Stimulated activated CD4-positive, alpha-beta T cell treated with anti-CD3 and anti-CD28 coated beads, Interleukin-12 subunit alpha, Interleukin-12 subunit beta, amount 100 ng/mL, for 24 hours (primary cell): Measurements from ENCODE around the gene MAGI1.
"Not testable (repeated sequence)": the region's sequence is repeated elsewhere in the genome, so short reads cannot be mapped to it uniquely, and the experiment has no call there.

Source experiments
- DNase-seq, 2 experiments: peaks; one replicate each; pipeline ENCODE4 v3.0.0-alpha.2; 2020; ENCODE audit warnings: low read depth in 2 of 2

The MAGI1 gene

DNA sequence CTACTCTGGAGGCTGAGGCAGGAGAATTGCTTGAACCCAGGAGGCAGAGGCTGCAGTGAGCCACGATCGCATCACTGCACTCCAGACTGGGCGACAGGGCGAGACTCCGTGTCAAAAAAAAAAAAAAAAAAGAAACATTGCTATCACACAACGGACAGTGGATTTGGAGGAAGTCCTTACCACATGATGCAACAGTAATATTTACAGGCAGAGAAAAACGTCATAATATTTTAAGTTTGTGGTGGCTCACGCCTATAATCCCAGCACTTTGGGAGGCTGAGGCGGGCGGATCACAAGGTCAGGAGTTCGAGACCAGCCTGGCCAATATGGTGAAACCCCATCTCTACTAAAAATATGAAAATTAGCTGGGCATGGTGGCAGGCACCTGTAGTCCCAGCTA is 473.0 kb downstream of the MAGI1 start:
- not testable (repeated sequence) for DNase-seq

DNA sequence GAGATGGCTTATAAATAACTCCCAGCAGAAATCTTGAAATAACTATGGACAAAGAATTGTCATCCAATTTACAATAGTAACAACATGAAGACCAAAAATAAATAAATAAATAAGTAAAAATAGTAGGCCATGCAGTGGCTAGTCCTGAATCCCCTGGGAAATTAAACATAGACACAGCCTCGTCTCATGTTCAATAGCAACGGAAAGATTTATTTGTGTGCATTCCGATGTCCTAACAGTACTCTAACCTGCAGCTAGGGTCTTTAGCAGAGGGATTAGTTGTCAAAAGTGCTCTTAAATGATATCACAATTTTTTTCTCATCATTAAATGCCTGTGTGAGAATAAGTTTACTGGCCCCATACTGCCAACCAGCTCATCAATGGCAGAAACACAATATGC is 474.2 kb downstream of the MAGI1 start:
- DNase-seq: no peak

DNA sequence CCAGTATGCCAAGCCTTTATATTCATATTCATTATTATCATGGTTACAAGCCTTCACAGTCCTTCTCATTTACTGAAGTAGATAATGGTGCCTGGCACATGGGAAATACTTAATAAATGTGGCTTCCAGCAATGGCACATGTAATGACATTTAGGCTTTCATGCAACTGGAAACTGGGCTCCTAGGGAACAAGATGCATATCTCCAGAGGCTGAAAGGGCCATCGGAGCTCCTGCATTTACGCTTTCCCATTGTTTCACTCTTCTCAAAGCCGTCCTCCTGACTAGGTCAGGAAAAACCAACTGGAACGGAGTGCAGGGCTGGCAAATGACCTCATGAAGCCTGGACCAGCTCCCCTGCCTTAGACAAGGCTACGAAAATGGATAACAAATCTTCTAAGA is 474.9 kb downstream of the MAGI1 start:
- no peak for DNase-seq

DNA sequence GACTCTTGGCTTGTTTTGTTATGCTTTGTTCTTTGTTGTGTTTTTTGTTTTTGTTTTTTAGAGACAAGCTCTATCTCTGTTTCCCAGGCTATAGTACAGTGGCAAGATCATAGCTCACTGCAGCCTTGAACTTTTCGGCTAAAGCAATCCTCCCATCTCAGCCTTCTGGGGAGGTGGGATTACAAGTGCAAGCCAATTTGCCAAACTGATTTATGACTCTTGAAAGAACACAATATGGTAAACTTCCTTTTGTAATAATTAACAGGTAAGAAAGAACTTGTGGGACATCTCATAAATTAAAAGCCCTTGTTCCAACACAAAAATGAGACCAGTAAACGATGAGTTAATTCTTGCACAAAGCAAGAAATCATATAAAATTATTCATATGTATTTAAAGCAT is 476.3 kb downstream of the MAGI1 start:
- DNase-seq: no peak

DNA sequence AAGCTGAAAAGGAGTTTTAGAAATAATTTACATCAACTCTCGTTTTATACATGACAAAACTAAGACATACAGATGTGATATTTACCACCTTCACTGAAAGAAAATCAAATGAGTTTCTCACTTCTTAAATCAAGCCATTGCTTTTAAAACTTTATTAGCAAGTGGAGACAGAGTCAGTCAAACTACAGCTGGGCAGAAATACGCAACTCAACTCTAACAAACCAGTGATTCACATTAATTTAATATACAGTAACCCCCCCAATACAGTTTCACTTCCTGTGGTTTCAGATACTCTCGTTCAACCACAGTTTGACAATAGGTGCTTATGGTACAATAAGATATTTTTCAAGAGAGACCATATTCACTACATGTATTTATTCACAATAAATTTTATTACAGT is 477.1 kb downstream of the MAGI1 start:
- DNase-seq: no peak

DNA sequence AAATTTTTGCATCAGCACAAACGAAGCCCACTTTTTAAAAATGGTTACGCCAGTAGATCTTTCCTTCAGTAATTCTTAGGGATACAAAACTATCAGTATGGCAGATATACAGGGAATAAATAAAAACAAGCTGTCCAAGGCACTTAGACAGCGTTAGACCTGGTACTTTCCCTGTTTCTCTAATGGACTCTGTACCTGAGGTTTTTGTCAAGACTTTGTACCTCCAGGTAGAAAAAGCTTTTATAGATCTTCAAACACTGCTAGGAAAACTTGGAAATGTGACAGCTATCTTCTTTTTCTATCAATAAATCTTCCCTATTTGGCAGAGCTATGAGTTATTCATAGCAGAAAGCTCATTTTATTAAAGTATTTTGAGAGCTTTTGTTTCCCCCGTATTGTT is 477.8 kb downstream of the MAGI1 start:
- DNase-seq: no peak

DNA sequence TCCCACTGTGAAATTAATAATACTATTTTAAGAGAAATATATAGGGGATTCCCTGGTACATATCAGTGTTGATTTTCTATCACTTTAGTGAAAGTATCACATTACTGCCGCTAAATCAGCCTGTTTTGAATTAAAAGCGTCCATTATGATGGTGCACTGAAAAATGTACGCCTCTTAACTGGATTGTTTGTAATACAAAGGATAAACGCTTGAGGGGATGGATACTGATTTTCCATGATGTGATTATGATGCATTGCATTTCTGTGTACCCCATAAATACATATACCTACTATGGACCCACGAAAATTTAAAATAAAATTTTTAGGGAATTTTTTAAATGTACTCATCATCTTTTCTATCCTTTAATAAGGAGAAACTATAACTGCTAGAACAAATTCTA is 478.6 kb downstream of the MAGI1 start:
- no peak for DNase-seq

DNA sequence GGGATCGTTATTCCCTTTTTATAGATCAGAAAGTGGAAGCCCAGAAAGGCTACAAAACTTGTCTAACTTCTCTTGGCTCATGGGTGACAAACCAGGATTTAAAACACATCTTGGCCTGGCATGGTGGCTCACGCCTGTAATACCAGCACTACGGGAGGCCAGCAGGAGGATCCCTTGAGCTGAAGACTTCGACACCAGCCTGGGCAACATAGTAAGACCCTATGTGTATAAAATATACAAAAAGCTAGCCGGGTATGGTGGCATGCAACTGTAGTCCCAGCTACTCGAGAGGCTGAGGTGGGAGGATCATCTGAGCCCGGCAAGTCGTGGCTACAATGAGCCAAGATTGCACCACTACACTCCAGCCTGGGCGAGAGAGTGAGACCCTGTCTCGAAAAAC is 479.1 kb downstream of the MAGI1 start:
- DNase-seq: no peak

DNA sequence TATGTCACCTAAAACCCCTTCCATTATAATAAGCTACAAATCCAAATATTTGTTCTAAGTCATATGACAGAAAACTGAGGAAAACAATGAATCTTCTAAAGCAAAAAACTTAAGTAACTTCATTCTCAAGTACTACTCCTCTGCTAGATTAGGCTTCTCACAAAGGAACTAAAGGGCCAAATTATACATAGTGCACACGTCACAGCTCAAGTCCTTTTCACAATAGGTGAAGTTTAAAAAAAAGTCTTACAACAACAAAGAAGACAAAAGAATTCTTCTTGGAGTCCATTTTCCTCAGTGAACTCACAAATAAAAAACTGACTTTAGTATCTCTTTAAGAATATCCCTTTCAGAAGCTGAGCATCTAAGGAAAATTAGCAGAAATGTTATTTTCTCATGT is 479.9 kb downstream of the MAGI1 start:
- DNase-seq: no peak

DNA sequence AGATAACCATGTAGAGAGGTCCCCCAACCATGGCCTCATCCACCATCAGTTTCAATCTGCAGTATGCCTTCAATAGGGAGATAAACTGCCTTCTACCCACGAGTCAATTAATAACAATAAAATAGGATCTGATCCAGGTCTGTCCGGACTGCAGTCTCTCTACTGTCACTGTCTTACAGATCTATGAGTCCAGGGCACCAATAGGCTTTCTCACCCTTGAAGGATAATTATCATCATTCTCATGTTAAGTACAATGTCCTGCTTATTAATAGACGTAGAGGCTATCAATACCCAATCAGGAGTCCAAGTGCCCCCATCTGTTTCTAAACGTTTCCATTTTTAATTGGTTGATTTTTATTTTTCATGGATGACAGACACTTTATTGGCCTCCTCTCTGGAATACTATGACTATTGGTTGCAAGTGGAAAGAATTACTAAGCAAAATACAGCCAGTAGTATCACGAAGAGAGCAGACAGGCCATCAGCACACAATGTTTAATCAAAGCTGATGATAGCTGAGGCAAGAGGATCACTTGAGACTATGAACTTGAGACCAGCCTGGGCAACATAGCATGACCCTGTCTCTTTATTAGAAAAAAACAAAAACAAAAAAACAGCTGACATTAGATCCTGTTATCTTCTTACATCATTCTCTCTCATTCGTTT is 480.7 kb downstream of the MAGI1 start:
- no peak for DNase-seq

DNA sequence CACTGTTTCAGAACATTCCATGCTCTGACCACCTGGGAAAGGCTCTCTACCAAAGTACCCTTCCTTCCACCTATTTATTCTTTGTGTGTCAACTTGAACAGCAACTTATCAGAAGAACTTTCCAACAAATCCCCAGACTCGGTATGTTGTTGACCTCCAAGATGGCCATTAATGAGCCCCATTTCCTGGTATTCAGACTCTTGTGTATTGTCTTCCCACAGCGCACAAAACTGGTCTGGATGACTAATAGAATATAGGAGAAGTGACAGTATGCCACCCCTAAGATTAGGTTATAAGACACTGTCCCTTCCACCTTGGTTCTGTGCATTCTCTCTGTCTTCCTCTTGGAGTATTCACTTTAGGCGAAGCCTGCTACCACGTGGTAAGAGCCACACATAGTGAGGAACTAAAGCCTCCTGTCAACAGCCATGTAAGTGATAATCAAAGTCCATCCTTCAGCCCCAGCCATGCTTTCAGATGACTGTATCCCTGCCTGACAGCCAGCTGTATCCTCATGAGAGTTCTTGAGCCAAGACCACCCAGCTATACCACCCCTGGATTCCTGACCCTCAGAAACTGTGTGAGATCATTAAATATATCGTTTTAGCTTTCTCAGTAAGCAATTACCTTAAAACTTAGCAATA is 481.7 kb downstream of the MAGI1 start:
- DNase-seq: no peak

DNA sequence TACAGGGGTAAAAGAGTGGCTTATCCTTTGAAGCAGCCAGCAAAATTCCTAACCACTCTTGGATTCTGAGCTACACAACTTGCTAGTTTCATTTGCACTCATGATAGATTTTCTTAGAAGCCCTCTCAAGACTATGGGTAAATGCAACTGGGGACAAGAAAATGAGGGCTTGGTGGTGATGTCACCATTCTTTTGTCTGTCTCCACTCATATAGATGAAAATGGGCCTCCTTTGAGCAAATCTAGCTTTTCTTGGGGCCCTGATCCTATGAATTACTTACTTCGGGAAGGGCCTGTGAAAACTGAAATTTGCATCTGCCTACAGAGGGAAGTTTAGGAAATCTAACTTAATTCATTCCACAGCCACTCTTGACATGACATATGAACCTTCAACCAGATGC is 486.3 kb downstream of the MAGI1 start:
- no peak for DNase-seq

DNA sequence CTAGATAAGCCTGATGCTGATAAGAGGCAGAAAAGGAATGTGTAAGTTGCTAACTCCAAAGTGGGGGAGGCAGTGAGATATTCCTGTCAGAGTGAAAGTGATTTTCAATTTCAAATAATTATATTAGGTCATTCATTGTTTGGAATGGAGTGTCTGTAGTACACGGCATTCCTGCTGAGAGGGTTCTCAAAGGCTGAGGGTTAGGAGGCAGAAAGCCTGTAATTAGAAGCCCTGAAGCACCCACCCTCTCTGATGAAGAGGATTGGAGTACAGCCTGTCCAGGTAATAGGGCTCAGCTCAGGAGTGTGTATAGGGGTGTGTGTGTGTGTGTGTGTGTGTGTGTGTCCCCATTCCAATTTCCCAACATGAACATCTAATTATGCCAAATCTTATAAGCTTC is 486.8 kb downstream of the MAGI1 start:
- DNase-seq: no peak

DNA sequence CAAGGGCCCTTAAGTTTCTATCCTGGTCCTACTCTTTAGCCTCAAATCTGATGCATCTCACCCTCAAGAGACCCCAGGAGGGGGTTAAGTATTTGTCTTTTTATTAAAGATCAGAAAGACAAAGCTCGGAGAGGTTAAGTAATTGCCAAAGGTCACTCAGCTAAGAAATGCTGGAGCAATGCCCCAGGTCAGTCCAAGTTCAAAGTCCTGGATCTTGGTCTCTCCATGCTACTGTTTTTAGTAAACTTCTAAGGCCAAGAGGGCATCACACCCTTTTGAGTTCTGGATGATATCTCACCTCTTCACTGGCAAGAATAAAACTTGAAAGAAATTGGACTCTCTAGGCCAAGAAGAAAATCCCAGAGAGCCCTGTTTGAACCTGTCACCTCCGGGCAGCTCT is 488.6 kb downstream of the MAGI1 start:
- DNase-seq: no peak

DNA sequence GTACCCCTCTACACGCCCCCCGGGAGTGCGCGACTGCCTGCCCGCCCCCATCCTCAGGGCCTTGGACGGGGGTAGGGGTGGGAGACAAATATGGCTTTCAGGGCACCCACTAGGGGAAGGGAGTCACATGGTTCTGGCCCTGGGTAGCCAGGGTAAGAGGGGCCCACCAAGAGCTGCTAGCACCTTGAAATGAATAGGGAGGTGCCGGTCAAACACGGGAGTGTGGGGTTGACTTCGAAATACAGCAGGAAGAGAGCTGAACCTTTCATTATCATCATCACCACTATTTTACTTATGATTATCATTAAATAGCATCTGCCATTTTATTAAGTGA is 489.1 kb downstream of the MAGI1 start:
- DNase-seq: no peak

DNA sequence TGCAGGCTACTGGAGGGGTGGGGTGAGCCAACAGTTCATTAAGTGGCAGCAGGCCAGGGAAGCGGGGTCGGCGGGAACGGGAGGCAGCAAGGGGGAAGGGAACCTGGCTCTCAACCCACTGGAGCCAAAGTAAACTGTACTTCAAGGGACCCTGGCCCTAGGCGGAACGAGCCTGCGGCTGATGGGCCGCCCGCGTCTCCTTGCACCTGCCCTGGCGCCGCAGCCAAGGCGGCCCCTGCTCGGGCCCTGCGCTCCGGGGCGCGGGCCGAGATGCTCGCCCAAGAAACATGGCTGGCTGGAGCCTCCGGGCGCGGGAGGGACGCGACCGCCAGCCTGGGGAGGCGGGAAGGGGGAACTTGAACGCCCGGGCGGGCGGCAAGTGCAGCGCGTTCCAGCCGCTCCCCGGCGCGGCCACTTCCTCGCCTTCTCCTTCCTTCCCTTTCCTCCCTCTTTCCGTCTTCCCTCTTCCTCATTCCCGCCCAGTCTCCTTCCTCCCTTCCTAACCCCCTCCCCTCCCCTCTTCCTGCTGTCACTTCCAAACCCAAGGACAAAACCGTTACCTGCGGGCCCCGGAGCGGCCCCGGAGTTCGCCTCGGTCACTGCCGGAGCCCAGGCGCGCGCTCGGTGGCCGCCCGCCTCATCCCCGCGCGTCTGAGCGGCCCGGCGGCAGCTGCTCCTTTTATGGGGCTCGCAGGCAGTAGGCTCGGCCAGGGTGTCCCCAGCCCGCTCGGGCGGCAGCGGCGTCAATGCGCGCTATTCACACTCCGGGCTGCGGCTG is 489.7 kb downstream of the MAGI1 start:
- DNase-seq: no peak

DNA sequence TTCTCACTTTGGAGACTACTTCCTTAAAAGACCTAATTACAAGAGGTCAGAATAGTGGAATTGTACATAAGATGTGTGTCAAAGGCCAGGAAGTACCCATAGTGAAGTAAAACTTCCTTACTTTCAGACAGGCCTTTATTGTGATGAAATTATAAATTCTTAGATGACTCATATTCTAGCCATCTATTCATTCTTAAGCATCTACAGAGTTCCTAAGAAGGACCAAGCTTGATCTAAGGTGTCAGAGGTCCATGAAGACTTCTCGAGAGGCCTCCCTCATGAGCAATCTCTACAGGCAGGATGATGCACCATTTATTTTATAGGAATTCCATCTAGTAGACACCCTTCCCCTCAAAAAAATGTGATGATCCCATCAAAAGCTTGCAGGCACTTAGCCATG is 493.3 kb downstream of the MAGI1 start:
- no peak for DNase-seq

DNA sequence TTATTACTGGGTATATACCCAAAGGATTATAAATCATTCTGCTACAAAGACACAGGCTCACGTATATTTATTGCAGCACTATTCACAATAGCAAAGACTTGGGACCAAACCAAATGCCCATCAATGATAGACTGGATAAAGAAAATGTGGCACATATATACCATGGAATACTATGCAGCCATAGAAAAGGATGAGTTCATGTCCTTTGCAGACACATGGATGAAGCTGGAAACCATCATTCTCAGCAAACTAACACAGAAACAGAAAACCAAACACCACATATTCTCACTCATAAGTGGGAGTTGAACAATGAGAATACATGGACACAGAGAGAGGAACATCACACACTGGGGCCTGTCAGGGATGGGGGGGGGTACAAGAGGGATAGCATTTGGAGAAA is 495.3 kb downstream of the MAGI1 start:
- DNase-seq: not testable (repeated sequence)

DNA sequence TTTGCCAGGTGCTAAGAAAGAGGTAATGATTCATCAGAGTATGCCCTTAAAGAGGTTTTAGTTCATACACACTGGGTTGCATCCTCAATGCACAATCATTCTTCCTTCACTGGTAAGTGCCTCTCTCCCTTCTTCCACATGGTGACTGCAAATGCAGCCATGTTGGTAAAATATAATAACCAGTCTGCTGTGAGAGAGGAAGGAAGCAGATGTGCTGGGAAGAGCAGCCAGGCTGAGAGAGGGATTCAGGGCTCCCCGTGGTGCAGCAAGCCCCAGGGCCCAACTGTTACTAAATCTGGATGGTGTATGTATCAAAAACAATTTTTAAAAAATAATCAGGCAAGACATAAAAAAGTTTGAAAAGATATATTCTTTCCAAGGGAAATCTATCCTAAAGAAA is 498.1 kb downstream of the MAGI1 start:
- DNase-seq: no peak

DNA sequence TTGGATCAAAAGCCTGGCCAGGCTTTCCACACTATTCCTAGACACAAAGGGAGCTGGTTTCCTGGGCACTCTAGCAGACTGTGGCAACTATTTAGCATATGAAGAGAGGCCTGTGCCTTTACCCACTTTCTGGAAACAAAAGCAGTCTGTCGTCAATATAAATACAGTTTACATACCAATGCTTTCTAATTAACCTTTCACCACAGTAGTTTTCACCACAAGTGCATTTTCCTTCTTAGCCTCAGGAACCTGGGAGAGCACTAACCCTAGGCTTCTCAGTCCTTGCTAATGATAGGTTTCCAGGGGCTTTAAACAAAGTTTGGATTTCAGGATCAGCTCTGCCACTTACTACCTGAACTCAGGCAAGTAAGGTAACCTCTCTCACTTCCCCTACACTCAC is 499.1 kb downstream of the MAGI1 start:
- no peak for DNase-seq

DNA sequence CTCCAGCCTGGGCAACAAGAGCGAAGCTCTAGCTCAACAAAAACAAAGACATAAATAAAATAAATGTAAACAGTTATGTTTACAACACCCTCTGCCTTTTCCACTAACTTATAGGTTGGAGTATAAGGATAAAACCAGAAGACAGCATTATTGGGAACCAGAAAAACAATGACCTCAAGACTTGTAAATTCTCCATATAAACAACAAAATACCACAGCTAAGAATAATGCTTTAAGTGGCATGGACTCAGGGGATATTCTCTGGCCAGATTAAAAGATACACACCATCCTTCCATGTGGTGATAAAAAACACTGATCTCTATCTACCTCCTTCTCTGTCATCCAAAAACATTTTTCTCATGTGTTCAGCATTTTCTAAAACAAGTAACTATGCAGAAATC is 500.6 kb downstream of the MAGI1 start:
- no peak for DNase-seq

DNA sequence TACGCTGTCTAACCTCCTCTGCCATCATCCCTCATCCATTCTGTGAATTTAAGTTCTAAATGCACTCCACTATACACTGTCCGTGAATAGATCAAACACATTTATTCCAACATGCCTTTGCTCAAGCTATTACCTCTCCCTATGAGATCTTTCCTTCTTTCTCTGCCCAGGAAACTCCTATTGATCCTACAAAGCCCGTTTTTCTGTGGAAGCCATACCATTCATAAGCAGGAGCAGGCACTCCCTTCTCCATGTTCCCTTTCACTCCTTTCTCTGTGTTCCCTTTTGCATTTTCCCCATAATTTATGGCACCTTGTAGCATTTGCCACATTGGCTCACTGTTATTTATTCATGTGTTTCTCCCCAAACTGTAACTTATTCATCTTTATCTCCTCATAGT is 501.6 kb downstream of the MAGI1 start:
- no peak for DNase-seq

DNA sequence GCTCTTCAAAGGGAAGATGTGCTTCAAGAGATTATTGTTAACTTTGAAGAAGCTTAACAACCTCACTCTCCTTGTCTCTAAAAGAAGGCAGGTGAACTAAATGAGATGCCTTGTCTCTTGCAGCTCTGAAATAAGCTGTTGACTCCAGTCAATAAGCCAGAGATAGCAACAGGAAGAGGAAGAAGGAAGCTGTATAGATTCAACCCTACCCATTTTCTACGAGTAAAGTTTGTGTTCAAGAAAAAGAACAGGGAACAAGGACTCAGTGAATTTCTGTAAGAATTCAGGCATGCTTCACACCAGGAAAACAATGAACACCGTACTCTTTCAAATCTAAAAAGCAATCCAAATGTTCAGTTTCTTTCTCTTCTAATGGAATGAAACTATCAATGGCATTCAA is 503.5 kb downstream of the MAGI1 start:
- no peak for DNase-seq
